Thoracic aorta (tissue), 2 donors: ENCODE results near the gene KNDC1. TPM values are rescaled to one million over a fixed set of nuclear protein-coding genes. Genes with fewer than 3 reads are reported as not detected.
"Not testable (repeated sequence)": the region's sequence is repeated elsewhere in the genome, so short reads cannot be mapped to it uniquely, and the experiment has no call there.

Source experiments
- ATAC-seq: fragments of 150-250 bp; one replicate; pipeline ENCODE4 v1.8.0; 2017; ENCODE audit warnings: low read depth; ENCODE audit not compliant: insufficient number of reproducible peaks, low FRiP score
- DNase-seq: peaks from one replicate; pipeline ENCODE4 v3.0.0-alpha.2; 2020; ENCODE audit warnings: low spot score
- H3K27ac ChIP-seq, 2 donors: fragments of 200-600 bp; sonication (generic); 1 replicate in 1 of 2; 2 replicates in 1 of 2; pipeline ENCODE4 v1.5.1; 2016; ENCODE audit warnings: mild to moderate bottlenecking in 2 of 2, moderate library complexity in 2 of 2
- H3K27me3 ChIP-seq: fragments of 200-600 bp; sonication (generic); replicated peaks from 2 replicates; pipeline ENCODE4 v1.6.0; 2016; ENCODE audit warnings: mild to moderate bottlenecking; ENCODE audit not compliant: insufficient read depth
- H3K36me3 ChIP-seq: fragments of 200-600 bp; sonication (generic); one replicate; pipeline ENCODE4 v1.5.1; 2016
- H3K4me1 ChIP-seq, 2 donors: fragments of 200-600 bp; sonication (generic); 1 replicate in 1 of 2; 2 replicates in 1 of 2; pipeline versions ENCODE4 v1.5.1 to v1.6.0; 2016; ENCODE audit warnings: low read depth in 2 of 2, mild to moderate bottlenecking in 1 of 2; ENCODE audit not compliant: control insufficient read depth in 1 of 2
- H3K4me3 ChIP-seq: fragments of 200-600 bp; sonication (generic); 2 replicates; pipeline ENCODE4 v1.5.1; 2016; ENCODE audit warnings: mild to moderate bottlenecking
- H3K9me3 ChIP-seq: fragments of 200-600 bp; sonication (generic); 2 replicates; pipeline ENCODE4 v1.5.1; 2016
- CTCF ChIP-seq: fragments of 200-600 bp; sonication (generic); IDR thresholded peaks from one replicate; pipeline ENCODE4 v1.5.1; 2019; ENCODE audit warnings: antibody characterized with exemption
- total RNA-seq, 2 donors: library from RNA; depleted of rRNA; stranded (reverse); fragments of >200 nt; gene quantifications; one replicate each; pipeline versions ENCODE4 v1.1.0 to v1.2.3, GENCODE V29; 2016

Gene KNDC1
- total RNA-seq, 2 donors from 2014 or later, result 0.14 to 0.95 TPM

GRCh38 chr10:133231946-133232574, 72.0 kb downstream of the KNDC1 start:
- Histone ChIP-seq H3K4me1 (peaks cover 0 to 6% of the 10 kb centered on the region in 2 donors), H3K9me3 (no peaks in the 10 kb centered on the region), H3K36me3 (no peaks in the 10 kb centered on the region), H3K27me3 (no peaks in the 10 kb centered on the region), H3K27ac (no peak overlapping the region), H3K4me3 (no peak overlapping the region)
- ATAC-seq (no peak), DNase-seq (no peak)
- TF ChIP-seq CTCF, result no peak

DNA sequence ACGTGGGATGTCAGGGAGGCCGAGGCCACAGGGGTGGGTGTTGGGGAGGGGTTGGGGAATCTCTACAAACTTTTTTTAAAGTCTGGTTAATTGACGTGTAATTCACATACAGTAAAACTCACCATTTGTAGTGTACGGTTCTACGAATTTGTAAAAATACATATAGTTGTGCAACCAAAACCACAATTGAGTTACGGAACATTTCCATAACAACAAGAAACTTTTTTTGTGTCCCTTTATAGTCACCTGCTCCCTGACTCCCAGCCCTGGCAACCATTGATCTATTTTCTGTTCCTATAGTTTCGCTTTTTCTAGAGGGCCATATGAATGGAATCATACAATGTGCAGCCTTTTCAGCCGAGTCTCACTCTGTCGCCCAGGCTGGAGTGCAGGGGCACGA, 74.8 kb downstream of the KNDC1 start:
- ATAC-seq, H3K36me3 ChIP-seq, H3K27me3 ChIP-seq, DNase-seq, H3K27ac ChIP-seq, H3K9me3 ChIP-seq: not testable (repeated sequence)
- Histone ChIP-seq H3K4me1 (peaks cover 0 to 18% of the 10 kb centered on the region in 2 donors), H3K4me3 (peak overlapping the region; percentile 52)

DNA sequence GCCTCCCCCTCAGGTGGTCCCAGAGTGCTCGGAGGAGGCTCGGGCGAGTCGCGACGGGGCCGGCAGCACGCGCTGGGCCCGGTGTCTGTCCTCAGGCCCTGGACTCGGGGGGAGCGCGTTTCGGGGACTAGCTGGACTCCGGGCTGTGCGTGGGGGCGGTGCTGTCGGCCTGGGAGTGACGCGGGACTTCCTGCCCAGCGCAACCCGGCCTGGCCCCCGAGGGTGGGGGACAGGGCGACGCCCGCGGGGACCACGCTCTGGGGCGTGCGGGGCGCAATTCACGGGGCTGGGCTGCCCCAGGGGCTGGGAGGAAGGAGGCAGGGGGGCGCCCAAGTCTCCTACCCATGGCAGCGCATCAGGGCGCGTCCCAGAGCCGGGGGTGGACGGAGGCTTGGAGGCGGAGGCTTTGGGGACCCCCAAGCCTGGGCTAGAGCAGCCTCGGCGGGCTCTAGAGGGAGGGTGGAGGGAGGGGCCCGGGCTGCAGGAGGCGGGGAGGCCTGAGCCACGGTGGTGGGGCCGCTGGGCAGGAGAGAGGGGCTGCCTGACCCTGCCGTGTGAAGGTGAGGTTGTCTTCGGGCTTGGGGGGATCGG, 75.3 kb downstream of the KNDC1 start:
- Histone ChIP-seq H3K36me3 (no peaks in the 10 kb centered on the region), H3K9me3 (no peaks in the 10 kb centered on the region), H3K27ac (peak overlapping the region in 1 of 2 donors; percentile 52), H3K4me3 (peak overlapping the region; percentile 52), H3K4me1 (peaks cover 0 to 18% of the 10 kb centered on the region in 2 donors), H3K27me3 (no peaks in the 10 kb centered on the region)
- no peak for TF ChIP-seq CTCF
- DNase-seq (no peak), ATAC-seq (no peak)

- peak overlapping the region in 1 of 2 donors; percentile 52 for H3K27ac ChIP-seq
- H3K4me3 ChIP-seq, result peak overlapping the region; percentile 52
- DNase-seq (no peak), ATAC-seq (no peak)
- no peaks in the 10 kb centered on the region for H3K27me3 ChIP-seq
- no peaks in the 10 kb centered on the region for H3K36me3 ChIP-seq
- H3K9me3 ChIP-seq, result no peaks in the 10 kb centered on the region
- no peak for TF ChIP-seq CTCF
- peaks cover 0 to 18% of the 10 kb centered on the region in 2 donors for H3K4me1 ChIP-seq
These were observed 75.9 kb downstream of the KNDC1 start for GRCh38 chr10:133235932-133236331.

DNA sequence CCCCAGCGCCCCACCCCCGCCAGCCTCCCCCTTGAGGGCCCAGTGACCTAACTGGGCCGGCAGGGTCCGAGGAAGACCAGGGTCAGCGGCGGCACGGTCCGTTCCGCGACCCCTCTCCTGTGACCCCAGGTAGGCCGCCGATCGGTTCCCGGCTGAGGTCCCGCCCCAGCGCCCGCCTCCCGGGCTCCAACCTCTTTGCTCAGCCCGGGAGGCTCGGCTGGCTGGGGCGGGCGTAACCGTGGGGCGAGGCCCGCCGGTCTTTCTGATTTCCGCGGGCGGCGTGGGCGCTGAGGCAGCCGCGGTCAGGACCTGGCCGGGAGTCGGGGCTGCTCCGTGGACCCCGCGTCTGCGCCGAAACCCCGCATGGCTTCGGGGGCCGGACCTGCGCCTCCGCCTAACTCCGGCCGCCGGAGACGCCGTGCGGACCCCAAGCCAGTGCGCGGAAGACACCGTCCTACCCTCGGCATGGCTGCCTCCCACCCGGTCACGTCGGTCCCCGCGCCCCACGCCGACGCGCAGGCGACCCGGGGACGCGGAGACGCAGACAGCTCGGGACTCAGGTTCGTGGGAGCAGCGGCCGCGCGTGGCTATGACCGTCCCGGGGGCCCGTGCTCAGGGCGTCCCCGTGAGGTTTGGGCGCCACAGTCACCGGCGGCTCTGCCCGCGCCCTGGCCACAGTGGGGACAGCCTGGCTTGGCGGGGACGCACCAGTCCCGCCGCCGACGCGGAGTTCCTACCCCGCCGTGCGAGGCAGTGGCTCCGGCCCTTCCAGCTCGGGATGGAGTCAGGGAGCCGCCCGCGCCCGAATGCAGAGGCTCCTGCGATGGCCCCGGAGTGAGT, 76.6 kb downstream of the KNDC1 start:
- H3K4me3 ChIP-seq, result peak overlapping the region; percentile 52
- DNase-seq, result no peak
- peak overlapping the region in 1 of 2 donors; percentile 52 for H3K27ac ChIP-seq

More for the DNA sequence above, 76.6 kb downstream of the KNDC1 start:
- Histone ChIP-seq H3K4me1 (peaks cover 0 to 18% of the 10 kb centered on the region in 2 donors), H3K36me3 (no peaks in the 10 kb centered on the region), H3K9me3 (no peaks in the 10 kb centered on the region), H3K27me3 (no peaks in the 10 kb centered on the region)
- no peak for TF ChIP-seq CTCF
- no peak for ATAC-seq
